DND-41 (cell line): Measurements from ENCODE around the gene IZUMO1.

Source experiments
- ATAC-seq: fragments of 200-7000 bp; cut with Tn5 transposase; 3 replicates; pipeline ENCODE4 v1.9.1; 2021; ENCODE audit warnings: low read depth; ENCODE audit not compliant: insufficient read depth
- DNase-seq: peaks from one replicate; pipeline ENCODE4 v3.0.0-alpha.2; 2020
- H2AFZ ChIP-seq: 2 replicates; pipeline ENCODE4 v1.6.0; 2012; ENCODE audit warnings: low read depth, low read length
- H3K27ac ChIP-seq: 2 replicates; pipeline ENCODE4 v1.5.1; 2012; ENCODE audit warnings: low read length, inconsistent platforms
- H3K27me3 ChIP-seq: fragments of 200-600 bp; sonication (generic); 2 replicates; pipeline ENCODE4 v1.6.0; 2012; ENCODE audit warnings: low read length, mild to moderate bottlenecking, inconsistent platforms; ENCODE audit not compliant: insufficient read depth, poor library complexity
- H3K36me3 ChIP-seq: 2 replicates; pipeline ENCODE4 v1.5.1; 2012; ENCODE audit warnings: low read length, inconsistent platforms; ENCODE audit not compliant: insufficient read depth
- H3K4me1 ChIP-seq: 2 replicates; pipeline ENCODE4 v1.5.1; 2012; ENCODE audit warnings: mild to moderate bottlenecking, low read length; ENCODE audit not compliant: insufficient read depth
- H3K4me2 ChIP-seq: 2 replicates; pipeline ENCODE4 v1.6.0; 2012; ENCODE audit warnings: mild to moderate bottlenecking, moderate library complexity, low read length, inconsistent platforms; ENCODE audit not compliant: insufficient read depth
- H3K4me3 ChIP-seq, 2 experiments: fragments of 200-600 bp in 1 of 2; shearing (Covaris generic) in 1 of 2; 2 replicates each; pipeline ENCODE4 v1.5.1; 2012 to 2016; ENCODE audit warnings: inconsistent platforms in 2 of 2, low read length in 2 of 2, mild to moderate bottlenecking in 2 of 2, low read depth in 1 of 2, moderate library complexity in 1 of 2
- H3K79me2 ChIP-seq: 2 replicates; pipeline ENCODE4 v1.6.0; 2012; ENCODE audit warnings: low read length, inconsistent platforms; ENCODE audit not compliant: insufficient read depth
- H3K9ac ChIP-seq: 2 replicates; pipeline ENCODE4 v1.6.0; 2012; ENCODE audit warnings: low read depth, mild to moderate bottlenecking, inconsistent platforms, low read length, moderate library complexity
- H3K9me3 ChIP-seq: 2 replicates; pipeline ENCODE4 v1.5.1; 2012; ENCODE audit warnings: low read length, moderate library complexity, mild to moderate bottlenecking, inconsistent platforms; ENCODE audit not compliant: insufficient read depth, severe bottlenecking
- H4K20me1 ChIP-seq: 2 replicates; pipeline ENCODE4 v1.6.0; 2012; ENCODE audit warnings: low read length; ENCODE audit not compliant: insufficient read depth
- EZH2 ChIP-seq: IDR thresholded peaks from 3 replicates; pipeline ENCODE4 v1.6.1; 2012; ENCODE audit warnings: borderline replicate concordance, low read depth, mild to moderate bottlenecking, moderate library complexity, low read length, inconsistent platforms; ENCODE audit not compliant: severe bottlenecking
- TF ChIP-seq, protein P1 (sequence below): IDR thresholded peaks from 2 replicates; pipeline ENCODE4 v1.5.1; 2012; ENCODE audit warnings: borderline replicate concordance, low read length, moderate library complexity, mild to moderate bottlenecking; ENCODE audit not compliant: poor library complexity, severe bottlenecking; ENCODE audit errors: extremely low read depth

Gene IZUMO1

DNA sequence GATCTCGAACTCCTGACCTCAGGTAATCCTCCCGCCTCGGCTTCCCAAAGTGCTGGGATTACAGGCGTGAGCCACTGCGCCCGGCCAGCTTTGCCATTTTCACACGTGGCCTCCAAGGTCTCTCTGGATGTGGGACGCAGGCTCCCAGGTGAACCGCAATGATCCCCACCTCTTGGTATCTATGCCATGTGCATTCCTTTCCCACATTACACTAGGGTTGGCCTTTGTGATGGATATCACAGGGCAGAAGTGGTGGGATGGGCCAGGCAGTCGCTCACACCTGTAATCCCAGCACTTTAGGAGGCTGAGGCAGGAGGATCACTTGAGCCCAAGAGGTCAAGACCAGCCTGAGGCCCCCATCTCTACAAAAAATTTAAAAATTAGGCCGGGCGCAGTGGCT, 31.0 kb upstream of the IZUMO1 start:
- H2AFZ ChIP-seq, result no peak overlapping the region
- H3K79me2 ChIP-seq, result no peaks in the 10 kb centered on the region
- H3K4me3 ChIP-seq, result no peak overlapping the region
- ATAC-seq (no peak), DNase-seq (no peak)
- TF ChIP-seq, protein P1, sequence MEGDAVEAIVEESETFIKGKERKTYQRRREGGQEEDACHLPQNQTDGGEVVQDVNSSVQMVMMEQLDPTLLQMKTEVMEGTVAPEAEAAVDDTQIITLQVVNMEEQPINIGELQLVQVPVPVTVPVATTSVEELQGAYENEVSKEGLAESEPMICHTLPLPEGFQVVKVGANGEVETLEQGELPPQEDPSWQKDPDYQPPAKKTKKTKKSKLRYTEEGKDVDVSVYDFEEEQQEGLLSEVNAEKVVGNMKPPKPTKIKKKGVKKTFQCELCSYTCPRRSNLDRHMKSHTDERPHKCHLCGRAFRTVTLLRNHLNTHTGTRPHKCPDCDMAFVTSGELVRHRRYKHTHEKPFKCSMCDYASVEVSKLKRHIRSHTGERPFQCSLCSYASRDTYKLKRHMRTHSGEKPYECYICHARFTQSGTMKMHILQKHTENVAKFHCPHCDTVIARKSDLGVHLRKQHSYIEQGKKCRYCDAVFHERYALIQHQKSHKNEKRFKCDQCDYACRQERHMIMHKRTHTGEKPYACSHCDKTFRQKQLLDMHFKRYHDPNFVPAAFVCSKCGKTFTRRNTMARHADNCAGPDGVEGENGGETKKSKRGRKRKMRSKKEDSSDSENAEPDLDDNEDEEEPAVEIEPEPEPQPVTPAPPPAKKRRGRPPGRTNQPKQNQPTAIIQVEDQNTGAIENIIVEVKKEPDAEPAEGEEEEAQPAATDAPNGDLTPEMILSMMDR, result no peak
- TF ChIP-seq EZH2, result no peak
- no peaks in the 10 kb centered on the region for H4K20me1 ChIP-seq
- H3K27me3 ChIP-seq, result no peaks in the 10 kb centered on the region
- no peak overlapping the region for H3K27ac ChIP-seq
- H3K36me3 ChIP-seq, result no peaks in the 10 kb centered on the region
- H3K9me3 ChIP-seq, result no peaks in the 10 kb centered on the region
- H3K4me1 ChIP-seq, result no peaks in the 10 kb centered on the region
- H3K4me2 ChIP-seq, result no peak overlapping the region
- no peak overlapping the region for H3K9ac ChIP-seq

DNA sequence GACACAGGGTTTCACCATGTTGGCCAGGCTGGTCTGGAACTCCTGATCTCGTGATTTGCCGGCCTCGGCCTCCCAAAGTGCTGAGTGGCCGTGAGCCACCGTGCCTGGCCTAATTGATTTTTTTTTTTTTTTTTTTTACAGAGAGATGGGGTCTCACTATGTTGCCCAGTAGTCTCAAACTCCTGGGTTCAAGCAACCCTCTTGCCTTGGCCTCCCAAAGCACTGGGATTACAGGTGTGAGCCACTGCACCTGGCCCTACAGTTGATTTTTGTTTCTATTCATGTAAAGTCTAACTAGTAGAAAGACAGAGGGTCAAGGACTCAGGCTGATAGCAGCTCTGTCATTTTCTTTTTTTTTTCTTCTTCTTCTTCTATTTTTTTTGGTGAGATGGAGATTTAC, 30.4 kb upstream of the IZUMO1 start:
- H3K4me3 ChIP-seq, result no peak overlapping the region
- H3K27me3 ChIP-seq, result no peaks in the 10 kb centered on the region
- no peak for TF ChIP-seq EZH2
- TF ChIP-seq, protein P1, result no peak
- H4K20me1 ChIP-seq, result no peaks in the 10 kb centered on the region
- no peaks in the 10 kb centered on the region for H3K79me2 ChIP-seq
- H2AFZ ChIP-seq, result no peak overlapping the region
- H3K36me3 ChIP-seq, result no peaks in the 10 kb centered on the region
- H3K9ac ChIP-seq, result no peak overlapping the region
- H3K4me1 ChIP-seq, result no peaks in the 10 kb centered on the region
- no peak overlapping the region for H3K4me2 ChIP-seq
- H3K9me3 ChIP-seq, result no peaks in the 10 kb centered on the region
- ATAC-seq (no peak), DNase-seq (no peak)
- H3K27ac ChIP-seq, result no peak overlapping the region

DNA sequence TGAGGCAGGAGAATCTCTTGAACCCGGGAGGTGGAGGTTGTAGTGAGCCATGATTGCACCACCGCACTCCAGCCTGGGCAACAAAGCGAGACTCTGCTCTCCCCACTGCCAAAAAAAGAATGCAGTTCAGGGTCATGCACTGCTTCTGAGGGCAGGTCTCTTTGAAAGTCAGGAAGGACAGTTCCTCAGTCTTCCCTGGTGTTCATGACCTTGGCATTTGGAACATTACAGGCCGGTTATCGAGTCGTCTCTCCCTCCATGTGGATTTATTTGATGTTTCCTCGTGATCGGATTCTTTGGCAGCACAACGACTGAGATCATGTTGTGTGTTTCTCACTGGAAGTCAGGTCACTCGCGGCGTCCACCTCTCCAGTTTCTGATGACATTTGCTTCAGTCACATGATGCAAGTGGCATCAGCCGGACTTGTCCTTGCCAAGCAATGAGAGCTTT, 25.8 kb upstream of the IZUMO1 start:
- no peak overlapping the region for H2AFZ ChIP-seq
- no peaks in the 10 kb centered on the region for H3K36me3 ChIP-seq
- no peaks in the 10 kb centered on the region for H4K20me1 ChIP-seq
- H3K27ac ChIP-seq, result no peak overlapping the region
- H3K4me1 ChIP-seq, result no peaks in the 10 kb centered on the region
- H3K9ac ChIP-seq, result no peak overlapping the region
- TF ChIP-seq, protein P1, result no peak
- no peak for TF ChIP-seq EZH2
- H3K27me3 ChIP-seq, result no peaks in the 10 kb centered on the region
- no peak overlapping the region for H3K4me2 ChIP-seq
- H3K4me3 ChIP-seq, result no peak overlapping the region
- H3K79me2 ChIP-seq, result no peaks in the 10 kb centered on the region
- no peaks in the 10 kb centered on the region for H3K9me3 ChIP-seq
- no peak for DNase-seq
- ATAC-seq, result no peak
